ENCODE measurements around the gene COX6A2.
A peak's percentile ranks its signal among the peaks of the same experiment; 100 is the strongest.

The COX6A2 gene

GRCh38 chr16:31423801-31424200, 4.4 kb downstream of the COX6A2 start:
- no peak overlapping the region for H2BK12ac ChIP-seq (ENCODE audit: low read length)
- no peak overlapping the region for H2AK5ac ChIP-seq (ENCODE audit: low read depth, low read length)
- no peak overlapping the region for H4K91ac ChIP-seq (ENCODE audit: low read depth, low read length, poor library complexity)
- no peak overlapping the region for H2BK15ac ChIP-seq (ENCODE audit: low read length)
- no peaks in the 10 kb centered on the region for H3K4me1 ChIP-seq (ENCODE audit: control insufficient read depth in 2 of 2, insufficient read depth in 1 of 2, low read depth in 1 of 2, low read length in 2 of 2)
- H3K9me3 ChIP-seq (replicated peaks in 1 of 2; ENCODE audit: control insufficient read depth in 2 of 2, insufficient read depth in 1 of 2, low read depth in 1 of 2, low read length in 2 of 2): peaks cover 3 to 6% of the 10 kb centered on the region in 2 donors
- no peak overlapping the region for H3K4ac ChIP-seq (ENCODE audit: low read length)
- no peak for DNase-seq (ENCODE audit: low spot score)
- H3K23ac ChIP-seq (ENCODE audit: low read depth, low read length, poor library complexity): no peak overlapping the region
- no peak overlapping the region for H2BK120ac ChIP-seq (ENCODE audit: low read depth, low read length)
- no peak overlapping the region for H3K14ac ChIP-seq (ENCODE audit: low read length)
- H3K27ac ChIP-seq (replicated peaks; ENCODE audit: low read length): no peak overlapping the region
- H3K27me3 ChIP-seq (ENCODE audit: control insufficient read depth in 3 of 3, insufficient read depth in 3 of 3, low read depth in 1 of 3, low read length in 3 of 3): peaks cover 0 to 14% (median 12%) of the 10 kb centered on the region in 3 experiments
- H3K18ac ChIP-seq (ENCODE audit: low read length): no peak overlapping the region
- no peaks in the 10 kb centered on the region for H3K79me1 ChIP-seq (ENCODE audit: low read depth, low read length)
- no peak overlapping the region for H3K9ac ChIP-seq (ENCODE audit: low read depth, low read length, poor library complexity)
- no peak overlapping the region for H2AFZ ChIP-seq (ENCODE audit: low read length)
- no peak overlapping the region for H3K4me3 ChIP-seq (ENCODE audit: low read length in 2 of 2)
- no peak overlapping the region for H2BK5ac ChIP-seq (ENCODE audit: low read length)
- H3K36me3 ChIP-seq (replicated peaks in 1 of 2; ENCODE audit: control insufficient read depth in 2 of 2, insufficient read depth in 2 of 2, low read length in 2 of 2): no peaks in the 10 kb centered on the region
- H4K8ac ChIP-seq (ENCODE audit: low read depth, low read length): no peak overlapping the region
- WGBS, 2 donors (ENCODE audit: extremely low coverage in 2 of 2, insufficient read length in 2 of 2, insufficient replicate concordance in 1 of 2): no CpG with 5 or more reads among the region's 12 CpGs
- H3K4me2 ChIP-seq (ENCODE audit: insufficient read depth, low read length, poor library complexity, severe bottlenecking): no peak overlapping the region

GRCh38 chr16:31423241-31423640, 4.9 kb downstream of the COX6A2 start:
- Histone ChIP-seq H3K36me3 (replicated peaks in 1 of 2; ENCODE audit: control insufficient read depth in 2 of 2, insufficient read depth in 2 of 2, low read length in 2 of 2) (no peaks in the 10 kb centered on the region), H3K27me3 (ENCODE audit: control insufficient read depth in 3 of 3, insufficient read depth in 3 of 3, low read depth in 1 of 3, low read length in 3 of 3) (peaks cover 0 to 10% (median 8%) of the 10 kb centered on the region in 3 experiments), H3K14ac (ENCODE audit: low read length) (no peak overlapping the region), H2BK120ac (ENCODE audit: low read depth, low read length) (no peak overlapping the region), H3K9me3 (replicated peaks in 1 of 2; ENCODE audit: control insufficient read depth in 2 of 2, insufficient read depth in 1 of 2, low read depth in 1 of 2, low read length in 2 of 2) (peaks cover 3 to 6% of the 10 kb centered on the region in 2 donors), H3K23ac (ENCODE audit: low read depth, low read length, poor library complexity) (no peak overlapping the region), H3K9ac (ENCODE audit: low read depth, low read length, poor library complexity) (no peak overlapping the region), H2AFZ (ENCODE audit: low read length) (no peak overlapping the region), H4K8ac (ENCODE audit: low read depth, low read length) (no peak overlapping the region), H2BK12ac (ENCODE audit: low read length) (no peak overlapping the region), H3K4me2 (ENCODE audit: insufficient read depth, low read length, poor library complexity, severe bottlenecking) (no peak overlapping the region), H3K18ac (ENCODE audit: low read length) (peak overlapping the region; percentile 13), H3K4ac (ENCODE audit: low read length) (no peak overlapping the region), H2BK5ac (ENCODE audit: low read length) (no peak overlapping the region), H2BK15ac (ENCODE audit: low read length) (no peak overlapping the region), H2AK5ac (ENCODE audit: low read depth, low read length) (no peak overlapping the region), H4K91ac (ENCODE audit: low read depth, low read length, poor library complexity) (no peak overlapping the region), H3K79me1 (ENCODE audit: low read depth, low read length) (no peaks in the 10 kb centered on the region), H3K27ac (replicated peaks; ENCODE audit: low read length) (no peak overlapping the region), H3K4me1 (ENCODE audit: control insufficient read depth in 2 of 2, insufficient read depth in 1 of 2, low read depth in 1 of 2, low read length in 2 of 2) (no peaks in the 10 kb centered on the region), H3K4me3 (ENCODE audit: low read length in 2 of 2) (no peak overlapping the region)
- WGBS, 2 donors (ENCODE audit: extremely low coverage in 2 of 2, insufficient read length in 2 of 2, insufficient replicate concordance in 1 of 2): no CpG with 5 or more reads among the region's 3 CpGs
- DNase-seq (ENCODE audit: low spot score): no peak

DNA sequence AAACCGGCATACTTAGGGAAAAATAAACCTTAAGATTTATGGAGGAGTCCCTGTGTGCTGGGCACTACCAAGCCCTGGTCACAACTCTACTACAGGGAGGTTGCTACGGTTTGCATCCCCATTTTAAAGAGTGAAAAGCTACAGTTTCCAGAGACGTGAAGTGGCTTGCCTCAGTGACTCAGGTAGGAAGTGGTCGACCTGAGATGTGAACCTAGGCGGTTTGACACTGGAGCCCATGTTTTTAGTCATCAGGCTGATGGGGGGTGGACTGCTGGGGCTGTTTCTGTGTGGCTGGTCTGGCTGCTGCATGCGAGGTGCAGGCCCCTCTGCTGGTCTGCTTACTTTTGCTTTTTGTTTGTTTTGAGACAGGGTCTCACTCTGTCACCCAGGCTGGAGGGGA, 6.6 kb downstream of the COX6A2 start:
- H3K36me3 ChIP-seq (replicated peaks in 1 of 2; ENCODE audit: control insufficient read depth in 2 of 2, insufficient read depth in 2 of 2, low read length in 2 of 2): no peaks in the 10 kb centered on the region
- DNase-seq (ENCODE audit: low spot score): no peak
- no CpG with 5 or more reads among the region's 6 CpGs for WGBS, 2 donors (ENCODE audit: extremely low coverage in 2 of 2, insufficient read length in 2 of 2, insufficient replicate concordance in 1 of 2)

GRCh38 chr16:31420037-31420436, 8.1 kb downstream of the COX6A2 start:
- Histone ChIP-seq H4K91ac (ENCODE audit: low read depth, low read length, poor library complexity) (no peak overlapping the region), H2AK5ac (ENCODE audit: low read depth, low read length) (no peak overlapping the region), H2BK12ac (ENCODE audit: low read length) (no peak overlapping the region), H3K27me3 (ENCODE audit: control insufficient read depth in 3 of 3, insufficient read depth in 3 of 3, low read depth in 1 of 3, low read length in 3 of 3) (peaks cover 0 to 3% (median 0%) of the 10 kb centered on the region in 3 experiments), H3K9ac (ENCODE audit: low read depth, low read length, poor library complexity) (no peak overlapping the region), H3K14ac (ENCODE audit: low read length) (no peak overlapping the region), H2BK5ac (ENCODE audit: low read length) (no peak overlapping the region), H3K18ac (ENCODE audit: low read length) (no peak overlapping the region), H3K4me1 (ENCODE audit: control insufficient read depth in 2 of 2, insufficient read depth in 1 of 2, low read depth in 1 of 2, low read length in 2 of 2) (no peaks in the 10 kb centered on the region), H2BK120ac (ENCODE audit: low read depth, low read length) (no peak overlapping the region), H4K8ac (ENCODE audit: low read depth, low read length) (no peak overlapping the region), H3K4me2 (ENCODE audit: insufficient read depth, low read length, poor library complexity, severe bottlenecking) (no peak overlapping the region), H2AFZ (ENCODE audit: low read length) (no peak overlapping the region), H3K36me3 (replicated peaks in 1 of 2; ENCODE audit: control insufficient read depth in 2 of 2, insufficient read depth in 2 of 2, low read length in 2 of 2) (no peaks in the 10 kb centered on the region), H3K79me1 (ENCODE audit: low read depth, low read length) (peaks cover 1% of the 10 kb centered on the region), H3K4ac (ENCODE audit: low read length) (no peak overlapping the region), H3K23ac (ENCODE audit: low read depth, low read length, poor library complexity) (no peak overlapping the region), H3K27ac (replicated peaks; ENCODE audit: low read length) (no peak overlapping the region), H3K4me3 (ENCODE audit: low read length in 2 of 2) (no peak overlapping the region), H3K9me3 (replicated peaks in 1 of 2; ENCODE audit: control insufficient read depth in 2 of 2, insufficient read depth in 1 of 2, low read depth in 1 of 2, low read length in 2 of 2) (no peaks in the 10 kb centered on the region), H2BK15ac (ENCODE audit: low read length) (no peak overlapping the region)
- no CpG with 5 or more reads among the region's 3 CpGs for WGBS, 2 donors (ENCODE audit: extremely low coverage in 2 of 2, insufficient read length in 2 of 2, insufficient replicate concordance in 1 of 2)
- DNase-seq (ENCODE audit: low spot score): no peak

More for the DNA sequence above, 6.6 kb downstream of the COX6A2 start:
- Histone ChIP-seq H3K27me3 (ENCODE audit: control insufficient read depth in 3 of 3, insufficient read depth in 3 of 3, low read depth in 1 of 3, low read length in 3 of 3) (peaks cover 0 to 3% (median 0%) of the 10 kb centered on the region in 3 experiments), H3K79me1 (ENCODE audit: low read depth, low read length) (no peaks in the 10 kb centered on the region), H2BK5ac (ENCODE audit: low read length) (no peak overlapping the region), H3K4me3 (ENCODE audit: low read length in 2 of 2) (no peak overlapping the region), H4K91ac (ENCODE audit: low read depth, low read length, poor library complexity) (no peak overlapping the region), H3K18ac (ENCODE audit: low read length) (no peak overlapping the region), H3K4ac (ENCODE audit: low read length) (no peak overlapping the region), H2AFZ (ENCODE audit: low read length) (no peak overlapping the region), H3K14ac (ENCODE audit: low read length) (no peak overlapping the region), H2BK12ac (ENCODE audit: low read length) (no peak overlapping the region), H3K4me1 (ENCODE audit: control insufficient read depth in 2 of 2, insufficient read depth in 1 of 2, low read depth in 1 of 2, low read length in 2 of 2) (no peaks in the 10 kb centered on the region), H3K9me3 (replicated peaks in 1 of 2; ENCODE audit: control insufficient read depth in 2 of 2, insufficient read depth in 1 of 2, low read depth in 1 of 2, low read length in 2 of 2) (peaks cover 0 to 2% of the 10 kb centered on the region in 2 donors), H3K23ac (ENCODE audit: low read depth, low read length, poor library complexity) (no peak overlapping the region), H2BK15ac (ENCODE audit: low read length) (no peak overlapping the region), H3K4me2 (ENCODE audit: insufficient read depth, low read length, poor library complexity, severe bottlenecking) (no peak overlapping the region), H4K8ac (ENCODE audit: low read depth, low read length) (no peak overlapping the region), H3K27ac (replicated peaks; ENCODE audit: low read length) (no peak overlapping the region), H2BK120ac (ENCODE audit: low read depth, low read length) (no peak overlapping the region), H2AK5ac (ENCODE audit: low read depth, low read length) (no peak overlapping the region), H3K9ac (ENCODE audit: low read depth, low read length, poor library complexity) (no peak overlapping the region)
